Adrenal gland (tissue), 12 donors: ENCODE measurements around the gene PLXNA4. TPM values are rescaled to one million over a fixed set of nuclear protein-coding genes. Genes with fewer than 3 reads are reported as not detected.

Experiments used
- DNase-seq, 7 donors: peaks; one replicate each; pipeline ENCODE4 v3.0.0-alpha.2; 2019 to 2020
- H3K27ac ChIP-seq, 5 donors: fragments of 200-600 bp; sonication (generic) in 4 of 5; 1 replicate in 3 of 5; 2 replicates in 2 of 5; pipeline versions ENCODE4 v1.5.1 to v1.8.0; 2016 to 2020; ENCODE audit warnings: mild to moderate bottlenecking in 1 of 5
- H3K27me3 ChIP-seq: fragments of 200-600 bp; 2 replicates; pipeline ENCODE4 v1.8.0; 2021
- H3K36me3 ChIP-seq, 2 donors: fragments of 200-600 bp; replicated peaks in 1 of 2; 1 replicate in 1 of 2; 2 replicates in 1 of 2; pipeline versions ENCODE4 v1.5.1 to v1.8.0; 2018 to 2022
- H3K4me1 ChIP-seq, 2 donors: fragments of 200-600 bp; replicated peaks in 1 of 2; 1 replicate in 1 of 2; 2 replicates in 1 of 2; pipeline versions ENCODE4 v1.5.1 to v1.8.0; 2018 to 2021
- H3K4me3 ChIP-seq, 4 donors: fragments of 200-600 bp; sonication (generic) in 3 of 4; one replicate each; pipeline ENCODE4 v1.5.1; 2016 to 2018
- H3K9me3 ChIP-seq, 3 donors: fragments of 200-600 bp; sonication (generic) in 1 of 3; replicated peaks in 1 of 3; 1 replicate in 2 of 3; 2 replicates in 1 of 3; pipeline versions ENCODE4 v1.5.1 to v1.8.0; 2016 to 2021
- POLR2A ChIP-seq, 2 donors: fragments of 450-650 bp; IDR thresholded peaks; one replicate each; pipeline ENCODE4 v1.6.1; 2017; ENCODE audit warnings: antibody characterized with exemption in 2 of 2, mild to moderate bottlenecking in 2 of 2, moderate library complexity in 1 of 2
- WGBS, 4 donors: extraction: QIAGEN DNeasy Blood & Tissue Kit in 2 of 4; methylation state at CpG; one replicate each; pipeline versions ENCODE4 v1.1.5 to v1.1.7; 2013 to 2017; 5-methylcytosine and 5-hydroxymethylcytosine counted together
- intact Hi-C, 2 donors: fragments of 100-400 bp; cut with DNase I; formaldehyde crosslinking; loops; one replicate each; pipeline versions ENCODE4 v1.14.1 to v1.15.0; 2022 to 2023
- polyA plus RNA-seq, 3 donors: library from polyadenylated mRNA; stranded (reverse); fragments of 200-250 nt in 2 of 3; fragments of 350-450 nt in 1 of 3; fragmentation: Illumina TruSeq in 1 of 3; extraction: RNeasy Lipid Tissue Mini Kit (QIAGEN cat#74804) in 1 of 3; gene quantifications; one replicate each; pipeline ENCODE4 v1.2.3, GENCODE V29; 2013 to 2014
- total RNA-seq, 9 donors: library from RNA; depleted of rRNA in 4 of 9; stranded (reverse); fragments of >200 nt in 4 of 9; fragments of 120-200 nt in 1 of 9; fragmentation: NEBNext Ultra II Directional in 1 of 9; extraction: Animal tissue kit (Norgen Biotek cat#: 25700) in 1 of 9; gene quantifications; one replicate each; pipeline versions ENCODE4 v1.1.0 to v1.2.4, GENCODE V29; 2013 to 2023
- TF ChIP-seq, protein P1 (sequence below), 6 experiments: fragments of 450-650 bp in 4 of 6; fragments of 200-600 bp in 2 of 6; sonication (generic) in 1 of 6; IDR thresholded peaks; 1 replicate in 5 of 6; 2 replicates in 1 of 6; pipeline versions ENCODE4 v1.5.1 to v1.8.0; 2016 to 2021; ENCODE audit warnings: antibody characterized with exemption in 6 of 6, mild to moderate bottlenecking in 2 of 6, moderate library complexity in 1 of 6
- donor health status: healthy with polysubstance abuse.
- donor health status: Bipolar disorder and iron deficiency.
- donor health status: DM: yes; HTN: yes; CAD: no.
- donor health status: DM: no; HTN: no; CAD: no.
- donor health status: DM: no; HTN: no; CAD: no.
- donor health status: DM: yes; HTN: yes; CAD: no.

The PLXNA4 gene
- total and polyA plus RNA-seq, 12 donors, result 0.99 to 10.7 (median 3.6) TPM

DNA sequence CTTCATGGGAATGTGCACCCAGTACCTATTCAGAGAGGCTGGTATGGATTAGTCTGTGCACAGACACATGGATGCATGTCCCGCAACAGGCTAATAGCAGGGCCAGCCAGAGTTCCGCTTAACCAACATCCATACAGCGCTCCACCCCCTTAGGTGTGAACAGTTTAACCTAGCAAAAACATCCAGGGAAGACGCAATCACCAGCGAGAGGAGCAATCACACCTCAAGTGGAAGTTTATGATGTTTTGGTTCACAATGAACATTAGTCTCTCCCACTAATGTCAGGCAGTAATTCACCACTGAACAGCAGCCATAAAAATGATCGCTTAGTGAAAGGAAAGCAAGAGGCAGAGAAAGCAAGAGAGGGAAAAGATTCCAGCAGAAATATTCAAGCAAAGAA lies 91.1 kb downstream of the PLXNA4 start:
- Histone ChIP-seq H3K4me3 (no peak overlapping the region), H3K36me3 (no peaks in the 10 kb centered on the region), H3K27ac (no peak overlapping the region), H3K9me3 (no peaks in the 10 kb centered on the region), H3K27me3 (no peaks in the 10 kb centered on the region), H3K4me1 (no peaks in the 10 kb centered on the region)
- WGBS, 4 donors, result 65 to 74% (median 69%) methylated on average over 6 of the region's 6 CpGs
- TF ChIP-seq POLR2A (IDR thresholded peaks at IDR 0.05), result no peak
- TF ChIP-seq, protein P1, sequence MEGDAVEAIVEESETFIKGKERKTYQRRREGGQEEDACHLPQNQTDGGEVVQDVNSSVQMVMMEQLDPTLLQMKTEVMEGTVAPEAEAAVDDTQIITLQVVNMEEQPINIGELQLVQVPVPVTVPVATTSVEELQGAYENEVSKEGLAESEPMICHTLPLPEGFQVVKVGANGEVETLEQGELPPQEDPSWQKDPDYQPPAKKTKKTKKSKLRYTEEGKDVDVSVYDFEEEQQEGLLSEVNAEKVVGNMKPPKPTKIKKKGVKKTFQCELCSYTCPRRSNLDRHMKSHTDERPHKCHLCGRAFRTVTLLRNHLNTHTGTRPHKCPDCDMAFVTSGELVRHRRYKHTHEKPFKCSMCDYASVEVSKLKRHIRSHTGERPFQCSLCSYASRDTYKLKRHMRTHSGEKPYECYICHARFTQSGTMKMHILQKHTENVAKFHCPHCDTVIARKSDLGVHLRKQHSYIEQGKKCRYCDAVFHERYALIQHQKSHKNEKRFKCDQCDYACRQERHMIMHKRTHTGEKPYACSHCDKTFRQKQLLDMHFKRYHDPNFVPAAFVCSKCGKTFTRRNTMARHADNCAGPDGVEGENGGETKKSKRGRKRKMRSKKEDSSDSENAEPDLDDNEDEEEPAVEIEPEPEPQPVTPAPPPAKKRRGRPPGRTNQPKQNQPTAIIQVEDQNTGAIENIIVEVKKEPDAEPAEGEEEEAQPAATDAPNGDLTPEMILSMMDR (IDR thresholded peaks at IDR 0.05), result no peak
- intact Hi-C loops, result no loop called here
- no peak for DNase-seq

DNA sequence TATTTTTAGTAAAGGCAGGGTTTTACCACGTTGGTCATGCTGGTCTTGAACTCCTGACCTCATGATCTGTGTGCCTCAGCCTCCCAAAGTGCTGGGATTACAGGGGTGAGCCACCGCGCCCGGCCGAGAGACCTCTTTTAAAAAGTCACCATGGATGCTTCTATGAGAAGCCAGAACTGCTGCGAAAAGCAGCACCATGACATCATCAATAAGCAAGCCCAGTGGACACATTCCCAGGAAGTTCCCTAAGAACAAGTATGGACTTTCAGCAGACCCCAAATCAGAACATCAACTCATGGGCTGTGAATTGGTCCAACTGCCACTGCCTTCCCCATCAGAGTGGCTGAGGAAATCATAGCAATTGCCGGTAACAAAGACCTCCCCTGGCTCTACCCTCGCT lies 93.4 kb downstream of the PLXNA4 start:
- no peak overlapping the region for H3K4me3 ChIP-seq
- no peaks in the 10 kb centered on the region for H3K36me3 ChIP-seq
- H3K9me3 ChIP-seq, result no peaks in the 10 kb centered on the region
- no peak overlapping the region for H3K27ac ChIP-seq
- no peak for DNase-seq
- no peak for TF ChIP-seq POLR2A (IDR thresholded peaks at IDR 0.05)
- TF ChIP-seq, protein P1 (IDR thresholded peaks at IDR 0.05), result no peak
- no peaks in the 10 kb centered on the region for H3K4me1 ChIP-seq
- intact Hi-C loops, result no loop called here
- 89 to 92% (median 89%) methylated on average over 8 of the region's 8 CpGs for WGBS, 4 donors
- H3K27me3 ChIP-seq, result no peaks in the 10 kb centered on the region

DNA sequence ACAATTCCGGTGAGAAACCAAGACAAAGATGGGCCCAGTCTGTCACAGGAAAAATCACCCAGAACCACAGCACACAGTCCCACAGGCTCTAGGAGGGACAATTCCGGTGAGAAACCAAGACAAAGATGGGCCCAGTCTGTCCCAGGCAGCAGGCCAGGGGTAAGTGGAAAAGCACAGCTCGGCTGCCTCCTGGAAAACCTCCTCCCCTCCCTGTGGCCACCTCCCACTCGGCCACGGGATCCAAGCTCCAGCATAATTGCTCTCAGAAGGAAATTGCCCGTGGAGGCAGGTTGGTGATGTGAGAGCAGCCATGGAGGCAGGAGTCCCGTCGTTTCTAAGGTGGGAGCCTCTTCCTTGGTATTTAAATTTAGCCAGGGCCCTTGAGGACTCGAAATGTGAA lies 95.7 kb downstream of the PLXNA4 start:
- intact Hi-C loops, result no loop called here
- Histone ChIP-seq H3K4me1 (no peaks in the 10 kb centered on the region), H3K4me3 (no peak overlapping the region), H3K27me3 (no peaks in the 10 kb centered on the region), H3K36me3 (no peaks in the 10 kb centered on the region), H3K9me3 (no peaks in the 10 kb centered on the region), H3K27ac (no peak overlapping the region)
- peak in 1 of 7 donors; percentile 27 for DNase-seq
- no peak for TF ChIP-seq POLR2A (IDR thresholded peaks at IDR 0.05)
- TF ChIP-seq, protein P1 (IDR thresholded peaks at IDR 0.05), result no peak
- WGBS, 4 donors, result 56 to 73% (median 67%) methylated on average over 3 to 9 of the region's 9 CpGs

DNA sequence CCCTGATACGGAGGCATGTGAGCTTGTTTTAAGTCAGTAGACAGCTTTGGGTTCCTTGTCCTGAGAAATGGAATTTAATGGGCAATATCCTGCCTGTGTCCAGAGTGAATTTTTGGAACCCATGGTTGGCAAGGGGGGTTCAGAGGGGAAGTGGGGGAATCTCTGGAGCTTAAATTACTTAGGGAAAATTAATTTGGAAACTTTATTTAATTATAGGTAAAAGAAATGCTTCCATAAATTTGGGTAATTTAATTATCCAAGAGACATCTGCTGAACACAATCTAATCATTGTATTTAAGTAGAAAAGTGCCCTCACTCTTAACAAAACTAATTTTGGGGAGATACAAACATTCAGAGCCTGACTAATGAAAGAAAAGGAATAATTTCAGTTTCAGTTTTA lies 99.7 kb downstream of the PLXNA4 start:
- WGBS, 4 donors, result 72 to 100% (median 82%) methylated on average over 1 of the region's 1 CpG
- DNase-seq, result no peak
- Histone ChIP-seq H3K27me3 (peaks cover 4% of the 10 kb centered on the region), H3K4me1 (no peaks in the 10 kb centered on the region), H3K36me3 (no peaks in the 10 kb centered on the region), H3K4me3 (no peak overlapping the region), H3K9me3 (no peaks in the 10 kb centered on the region), H3K27ac (no peak overlapping the region)
- intact Hi-C loops, result no loop called here
- TF ChIP-seq, protein P1 (IDR thresholded peaks at IDR 0.05), result no peak
- TF ChIP-seq POLR2A (IDR thresholded peaks at IDR 0.05), result no peak
